ENCODE results near the gene ZNF470.
A peak's percentile ranks its signal among the peaks of the same experiment; 100 is the strongest.

Gene ZNF470

GRCh38 chr19:56567274-56568120 is at the start of gene ZNF470:
Gene ZNF470 (plus strand): TSS chr19:56567468. CDS start chr19:56570312, 2,844 bp downstream.
- DNase-seq = peak; percentile 91

- DNase-seq = no peak
Measured at GRCh38 chr19:56525214-56525860, 41.9 kb upstream of the ZNF470 start.

GRCh38 chr19:56537442-56537841 is 29.8 kb upstream of the ZNF470 start:
- DNase-seq = no peak

- DNase-seq = peak; percentile 24
Measured at GRCh38 chr19:56538254-56538760, 29.0 kb upstream of the ZNF470 start.

GRCh38 chr19:56538761-56539263 is 28.5 kb upstream of the ZNF470 start, which contains the start of gene ZFP28:
Gene ZFP28 (plus strand): TSS chr19:56538948. CDS start chr19:56539019, 71 bp downstream.
- DNase-seq = no peak

- no peak for DNase-seq
Measured at GRCh38 chr19:56543776-56544175, 23.5 kb upstream of the ZNF470 start.

GRCh38 chr19:56547535-56547934 is 19.7 kb upstream of the ZNF470 start:
- DNase-seq = no peak

- no peak for DNase-seq
Measured at GRCh38 chr19:56554272-56554869, 12.9 kb upstream of the ZNF470 start.

GRCh38 chr19:56562766-56563165 is 4.5 kb upstream of the ZNF470 start:
- no peak for DNase-seq

GRCh38 chr19:56566904-56567273 is 379 bp upstream of the ZNF470 start:
- DNase-seq = peak; percentile 16

GRCh38 chr19:56572589-56572988 is 5.3 kb downstream of the ZNF470 start:
- DNase-seq = no peak

- no peak for DNase-seq
Measured at GRCh38 chr19:56573914-56574313, 6.6 kb downstream of the ZNF470 start.

- no peak for DNase-seq
Measured at GRCh38 chr19:56577719-56578602, 10.7 kb downstream of the ZNF470 start.

- no peak for DNase-seq
Measured at GRCh38 chr19:56594446-56594782, 27.1 kb downstream of the ZNF470 start.

- peak; percentile 89 for DNase-seq
Measured at GRCh38 chr19:56594783-56595547, 27.7 kb downstream of the ZNF470 start, which contains the start of gene ZNF71. Gene ZNF71 (plus strand): TSS chr19:56595302. CDS start chr19:56601559, 6,257 bp downstream.

GRCh38 chr19:56595548-56595899 is 28.3 kb downstream of the ZNF470 start:
- DNase-seq = no peak

- DNase-seq = no peak
Measured at GRCh38 chr19:56596676-56597075, 29.4 kb downstream of the ZNF470 start.

- no peak for DNase-seq
Measured at GRCh38 chr19:56597696-56598095, 30.4 kb downstream of the ZNF470 start.

- DNase-seq = no peak
Measured at GRCh38 chr19:56601375-56601774, 34.1 kb downstream of the ZNF470 start.

- DNase-seq = no peak
Measured at GRCh38 chr19:56603829-56604228, 36.6 kb downstream of the ZNF470 start.

- DNase-seq = no peak
Measured at GRCh38 chr19:56608274-56608964, 41.2 kb downstream of the ZNF470 start.
